Upper lobe of left lung (tissue), 4 donors: ENCODE results near the gene LTO1.

ENCODE experiments used
- CTCF ChIP-seq, 6 experiments: fragments of 450-650 bp in 4 of 6; fragments of 200-600 bp in 2 of 6; sonication (generic) in 2 of 6; IDR thresholded peaks; one replicate each; pipeline ENCODE4 v1.5.1; 2016 to 2019; ENCODE audit warnings: antibody characterized with exemption in 6 of 6
- EP300 ChIP-seq, 4 donors: sonication (generic); formaldehyde crosslinking; IDR thresholded peaks; one replicate each; pipeline ENCODE4 v1.5.1; 2017; ENCODE audit warnings: antibody characterized with exemption in 4 of 4, control low read depth in 2 of 4
- POLR2A ChIP-seq, 4 donors: fragments of 450-650 bp; IDR thresholded peaks; one replicate each; pipeline ENCODE4 v1.5.1; 2016 to 2017; ENCODE audit warnings: antibody characterized with exemption in 4 of 4, mild to moderate bottlenecking in 2 of 4
- POLR2AphosphoS5 ChIP-seq, 2 donors: sonication (generic); formaldehyde crosslinking; IDR thresholded peaks; one replicate each; pipeline ENCODE4 v1.5.1; 2017; ENCODE audit warnings: antibody characterized with exemption in 2 of 2

GRCh38 chr11:69716099-69716498 lies 40.9 kb upstream of the LTO1 start:
- TF ChIP-seq CTCF (IDR thresholded peaks at IDR 0.05), result no peak
- TF ChIP-seq POLR2A (IDR thresholded peaks at IDR 0.05), result no peak
- no peak for TF ChIP-seq POLR2AphosphoS5 (IDR thresholded peaks at IDR 0.05)
- TF ChIP-seq EP300 (IDR thresholded peaks at IDR 0.05), result no peak
